HK-2 (cell line): ENCODE results near the gene SMARCAL1.

Experiments used
- DNase-seq: peaks from one replicate; pipeline ENCODE4 v3.0.0-alpha.2; 2018; ENCODE audit not compliant: unreplicated experiment

SMARCAL1 gene

DNA sequence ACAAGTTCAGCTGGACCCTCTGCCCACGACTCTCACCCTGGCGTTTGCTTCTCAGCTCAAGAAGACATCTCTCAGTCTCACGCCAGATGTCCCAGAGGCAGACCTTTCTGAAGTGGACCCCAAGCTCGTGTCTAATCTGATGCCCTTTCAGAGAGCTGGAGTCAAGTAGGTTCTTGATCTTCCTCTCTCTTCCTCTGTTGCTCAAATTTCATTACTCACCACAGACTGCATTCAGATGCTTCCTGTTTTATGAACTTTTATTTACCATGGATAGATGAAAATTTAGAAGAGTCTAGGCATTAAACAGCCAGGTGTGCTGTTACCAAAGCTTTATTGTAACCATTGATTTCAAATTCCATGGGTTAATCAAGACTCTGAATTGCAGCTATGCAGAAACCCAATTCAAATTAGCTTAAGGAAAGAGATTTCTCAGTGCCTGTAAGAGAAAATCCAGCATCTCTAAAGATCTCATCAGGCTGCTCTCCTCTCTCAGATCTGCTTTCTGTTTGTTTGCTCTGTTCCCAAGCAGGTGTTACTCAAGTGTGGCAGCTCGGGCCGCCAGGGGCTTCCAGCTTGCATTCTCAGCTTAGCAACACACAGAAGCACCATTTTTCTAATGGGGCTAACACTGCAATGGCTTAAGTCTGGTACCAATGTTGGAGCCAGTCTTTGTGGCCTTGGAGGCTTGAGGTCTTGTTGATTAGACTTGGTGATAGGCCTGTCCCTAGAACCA, 16.5 kb downstream of the SMARCAL1 start:
- no peak for DNase-seq

DNA sequence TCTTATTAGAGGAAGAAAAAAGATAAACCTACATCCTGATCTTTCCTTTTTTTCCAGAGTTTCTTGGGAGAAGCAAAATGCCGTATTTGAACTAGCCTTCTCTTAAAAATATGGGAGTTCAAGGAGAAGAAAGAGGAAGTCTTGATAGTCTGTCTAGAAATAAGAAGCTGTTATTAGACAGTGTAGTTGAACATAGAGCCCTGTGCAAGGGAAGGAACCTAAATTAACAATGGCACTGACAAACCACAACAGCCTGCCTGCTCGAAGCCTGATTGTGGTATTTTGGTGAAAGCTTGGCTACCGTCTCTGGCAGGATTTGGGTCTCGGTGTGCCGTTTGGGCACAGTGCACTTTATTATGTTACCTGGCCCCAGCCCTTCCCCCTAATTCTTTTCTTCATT, 17.1 kb downstream of the SMARCAL1 start:
- no peak for DNase-seq

DNA sequence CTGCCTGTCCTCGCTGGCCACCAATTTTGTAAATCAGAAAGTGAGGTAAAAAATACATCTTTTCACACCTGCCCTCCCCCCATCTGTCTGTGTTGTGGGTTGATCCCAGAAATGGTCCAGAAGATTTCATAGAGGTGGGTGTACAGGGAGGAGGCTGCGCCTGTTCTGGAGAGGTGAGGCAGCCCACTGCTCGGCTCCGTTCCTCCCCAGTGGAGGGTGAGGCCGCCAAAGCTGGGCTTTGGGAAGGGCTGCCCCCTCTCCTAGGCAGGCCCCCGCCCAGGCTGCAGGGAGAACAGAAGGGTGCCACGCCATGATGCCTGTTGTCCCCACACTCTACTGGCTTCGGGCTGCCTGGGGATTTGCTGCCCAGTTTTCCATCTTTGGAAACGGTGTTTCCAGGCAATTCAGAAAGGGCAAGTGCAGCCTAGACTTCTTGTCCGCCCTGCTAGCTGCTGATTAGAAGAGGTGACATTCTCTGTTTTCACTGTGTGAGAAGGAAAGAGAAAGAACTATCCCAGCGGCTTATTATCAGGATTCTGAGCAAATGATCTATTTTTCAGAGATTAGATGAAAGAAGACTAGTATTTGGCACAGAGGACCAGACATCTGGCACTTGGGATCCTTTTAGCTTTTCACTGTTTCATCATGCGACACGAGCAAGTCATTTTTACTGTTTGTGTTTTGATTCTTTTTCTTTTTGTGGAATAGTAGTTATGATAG, 18.7 kb downstream of the SMARCAL1 start:
- DNase-seq = no peak

DNA sequence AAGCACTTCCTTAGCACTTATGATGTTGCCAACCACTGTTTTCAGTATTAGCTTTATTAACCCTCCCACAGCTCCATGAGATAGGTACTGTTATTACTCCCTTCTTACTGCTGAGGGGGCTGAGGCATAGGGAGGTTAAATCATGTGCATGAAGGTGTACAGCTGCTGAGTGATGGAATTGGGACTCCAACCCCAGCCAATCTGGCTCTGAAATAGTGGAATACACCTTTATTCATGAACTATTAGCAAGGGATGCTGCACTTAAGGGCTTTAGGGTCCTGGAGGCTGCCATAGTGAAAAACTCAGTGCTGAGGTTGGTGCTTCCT, 19.2 kb downstream of the SMARCAL1 start:
- DNase-seq = no peak

DNA sequence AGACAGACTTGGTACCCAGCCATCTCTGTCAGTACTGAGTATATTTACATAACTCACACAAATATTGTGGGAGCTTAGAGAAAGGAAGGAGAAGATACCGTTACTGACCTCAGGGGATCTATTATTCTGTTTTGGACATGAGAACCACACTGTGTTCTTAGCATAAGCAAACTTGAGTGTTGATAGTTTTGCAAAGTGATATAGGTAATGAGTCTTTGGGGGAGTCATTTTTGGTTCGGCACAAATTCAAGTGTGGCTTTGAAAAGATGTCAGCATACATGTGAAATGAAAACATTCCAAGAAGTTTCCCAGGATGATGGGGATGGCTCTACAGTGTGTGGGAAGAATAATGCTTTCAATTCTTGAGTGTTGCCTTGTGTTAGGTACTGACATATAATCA, 24.1 kb downstream of the SMARCAL1 start:
- DNase-seq = no peak

DNA sequence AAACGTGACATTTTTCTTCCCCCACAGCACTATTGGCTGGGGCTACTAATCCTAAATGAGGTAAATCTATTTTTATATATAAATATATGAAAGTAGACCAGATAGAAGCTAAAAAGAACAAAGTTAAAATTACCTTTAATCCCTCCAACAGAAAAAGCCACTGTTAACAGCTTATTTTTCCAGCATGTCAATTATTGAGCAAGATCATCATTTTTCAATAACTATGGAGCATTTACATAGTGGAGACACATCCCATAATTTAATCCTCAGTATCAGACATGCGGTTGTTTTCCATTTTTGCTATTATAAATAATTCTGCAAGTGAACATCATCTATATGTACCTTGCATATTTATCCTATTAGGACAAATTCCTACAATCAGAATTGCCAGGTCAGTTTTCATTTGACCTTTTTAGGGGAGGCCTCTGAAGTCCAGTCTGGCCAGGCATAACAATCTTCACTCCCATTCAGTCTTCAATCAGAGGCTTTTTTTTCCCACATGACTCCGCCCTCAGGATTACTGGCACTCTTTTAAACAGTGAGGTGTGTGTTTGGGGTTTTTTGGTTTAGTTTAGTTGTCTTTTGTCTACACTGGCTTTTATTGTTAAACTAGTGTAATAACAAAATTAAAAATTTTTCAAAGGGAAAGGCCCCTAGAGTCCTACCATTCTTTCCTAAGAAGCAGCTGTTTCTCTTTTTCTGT, 29.2 kb downstream of the SMARCAL1 start:
- no peak for DNase-seq

DNA sequence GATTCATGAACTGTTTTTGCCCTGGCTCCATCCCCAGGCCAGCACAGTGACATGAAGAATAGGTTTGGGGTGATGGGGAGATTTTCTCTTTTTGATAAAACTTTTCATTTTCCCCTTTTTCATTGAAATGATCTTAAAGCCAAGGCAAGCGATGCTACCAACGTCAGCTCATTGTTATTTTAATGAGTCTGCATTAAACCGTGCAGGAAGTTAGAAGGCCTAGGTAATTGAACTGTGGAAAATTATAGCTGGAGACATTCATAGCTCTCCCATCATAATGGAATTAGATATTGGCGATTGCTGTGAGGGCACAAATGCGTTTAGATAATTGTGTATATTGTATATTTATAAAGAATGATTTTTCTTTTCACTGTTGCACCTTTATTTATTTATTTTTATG, 33.2 kb downstream of the SMARCAL1 start:
- DNase-seq = no peak

DNA sequence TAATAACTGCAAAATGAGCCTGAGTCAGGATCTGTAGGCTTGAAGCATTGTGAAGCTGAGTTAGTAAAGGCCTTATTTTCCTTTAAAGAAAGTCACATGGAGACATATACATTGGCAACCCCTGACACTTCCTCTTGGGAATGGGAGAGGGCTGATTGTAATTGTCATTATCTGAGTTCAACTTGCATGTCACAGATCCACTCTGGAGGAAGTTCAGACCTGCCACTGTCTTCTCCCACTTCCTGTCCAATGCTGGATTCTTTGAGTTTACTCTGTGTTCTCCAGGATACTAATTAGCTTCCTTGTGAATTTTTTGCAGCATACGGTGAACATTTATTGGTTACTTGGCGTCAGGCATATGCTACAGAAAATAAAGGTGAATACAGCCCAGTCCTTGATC, 34.1 kb downstream of the SMARCAL1 start:
- DNase-seq = no peak

DNA sequence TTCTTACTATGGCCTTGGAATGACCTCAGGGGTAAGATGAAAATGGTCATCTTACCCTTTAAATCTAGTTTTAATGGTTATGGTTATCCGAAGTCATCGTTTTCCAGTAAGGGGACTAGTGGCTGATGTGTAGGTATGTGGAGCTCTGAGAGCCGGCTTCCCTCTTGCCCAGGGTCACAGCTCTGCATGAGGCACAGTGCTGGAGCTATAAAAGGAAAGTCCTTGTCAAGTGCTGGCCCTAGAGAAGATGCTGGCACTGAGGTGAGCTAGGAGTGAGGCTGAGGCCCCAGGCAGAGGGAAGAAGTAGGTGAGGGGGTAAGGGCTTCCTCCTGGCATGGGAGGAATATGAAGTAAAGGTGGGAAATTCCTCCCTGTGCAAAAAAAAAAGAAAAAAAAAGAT, 35.0 kb downstream of the SMARCAL1 start:
- DNase-seq = no peak

DNA sequence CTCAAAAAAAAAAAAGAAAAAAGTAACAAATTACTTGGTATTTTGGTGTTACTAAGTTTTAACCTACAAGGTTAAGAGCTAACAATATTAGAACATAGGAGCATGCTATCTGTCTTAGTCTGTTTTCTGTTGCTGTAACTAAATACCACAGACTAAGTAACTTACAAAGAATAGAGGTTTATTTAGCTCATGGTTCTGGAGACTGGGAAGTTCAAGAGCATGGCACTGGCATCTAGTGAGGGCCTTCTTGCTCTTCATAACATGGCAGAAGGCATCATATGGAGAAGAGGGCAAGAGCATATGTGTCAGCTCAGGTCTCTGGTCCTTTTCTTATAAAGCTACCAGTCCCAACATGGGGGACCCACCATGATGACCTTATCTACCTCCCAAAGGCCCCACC, 36.5 kb downstream of the SMARCAL1 start:
- no peak for DNase-seq

DNA sequence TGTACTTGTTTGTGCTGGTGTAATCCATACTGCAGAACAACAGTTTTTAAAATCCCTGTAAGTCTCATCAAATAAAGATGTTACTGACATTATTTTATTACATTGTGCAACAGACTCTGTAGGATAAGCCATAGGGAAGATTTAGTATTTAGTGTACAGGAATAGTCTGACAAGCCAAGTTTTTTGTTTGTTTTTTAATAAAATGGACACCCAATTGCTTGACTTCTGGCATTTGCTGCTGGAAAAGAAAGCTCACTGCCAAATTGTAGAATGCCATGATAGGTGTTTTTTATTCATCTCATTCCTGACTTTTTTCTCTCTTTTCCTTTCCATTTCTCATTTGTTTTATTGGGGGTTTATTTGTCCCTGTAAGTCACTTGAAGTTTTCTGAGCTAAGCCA, 38.1 kb downstream of the SMARCAL1 start:
- DNase-seq = no peak

DNA sequence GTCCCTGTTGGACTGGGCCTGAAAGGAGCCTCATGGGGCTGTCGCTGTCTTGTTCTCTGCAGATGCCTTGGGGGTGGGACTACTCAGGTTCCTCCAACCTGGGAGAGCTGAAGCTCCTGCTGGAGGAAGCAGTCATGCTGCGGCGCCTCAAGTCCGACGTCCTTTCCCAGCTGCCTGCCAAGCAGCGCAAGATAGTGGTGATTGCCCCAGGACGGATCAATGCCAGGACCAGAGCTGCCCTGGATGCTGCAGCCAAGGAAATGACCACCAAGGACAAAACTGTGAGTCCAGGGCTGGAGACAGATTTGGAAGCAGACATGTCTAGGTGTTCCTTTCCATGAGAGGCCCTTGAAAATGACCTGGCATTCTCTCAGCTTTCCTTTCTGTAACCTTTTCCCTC, 38.5 kb downstream of the SMARCAL1 start:
- no peak for DNase-seq

DNA sequence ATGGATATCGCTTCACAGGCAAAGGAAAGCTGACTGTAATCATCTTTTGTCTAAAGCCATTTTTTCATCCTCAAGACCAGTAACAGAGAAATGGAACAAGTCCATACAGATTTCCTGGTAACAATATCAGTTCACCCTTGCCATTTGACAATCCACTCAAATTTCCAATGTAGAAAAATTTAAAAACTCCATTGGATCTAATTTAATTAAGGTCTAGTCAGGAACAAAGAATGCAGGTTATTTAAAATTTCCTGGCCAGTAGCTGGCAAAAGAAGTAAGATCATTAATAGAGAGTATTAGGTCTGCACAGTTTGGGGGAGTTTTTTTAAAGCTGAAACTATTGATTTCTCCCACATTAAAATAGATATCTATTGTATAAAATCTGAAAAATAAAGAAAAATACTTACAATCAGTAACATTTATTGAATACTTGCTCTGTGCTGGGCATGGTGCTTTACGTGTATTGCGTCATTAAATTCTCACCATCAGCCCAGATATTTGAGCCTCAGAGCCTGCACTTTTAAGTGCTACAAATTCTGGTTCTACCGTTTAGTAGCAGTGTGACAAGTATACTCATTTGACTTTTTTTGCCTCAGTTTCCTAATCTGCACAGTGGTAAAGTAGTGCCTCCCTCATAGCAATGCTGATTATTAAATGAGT, 41.8 kb downstream of the SMARCAL1 start:
- no peak for DNase-seq

DNA sequence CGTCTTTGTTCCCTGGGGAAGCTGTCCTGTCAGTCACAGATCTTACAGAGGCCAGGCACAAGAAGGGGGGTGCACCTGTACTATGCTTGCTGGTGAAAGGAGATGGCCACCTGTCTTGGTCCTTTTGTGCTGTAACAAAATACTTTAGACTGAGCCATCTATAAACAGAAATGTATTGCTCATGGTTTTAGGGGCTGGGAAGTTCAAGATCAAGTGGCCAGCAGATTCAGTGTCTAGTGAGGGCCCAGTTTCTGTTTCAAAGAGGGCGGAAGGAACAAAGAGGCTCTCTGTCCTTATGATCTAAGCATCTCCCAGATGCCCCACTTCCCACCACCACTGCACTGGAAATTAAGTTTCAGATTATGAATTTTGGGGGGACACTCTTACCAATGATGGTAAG, 50.9 kb downstream of the SMARCAL1 start:
- DNase-seq = no peak

DNA sequence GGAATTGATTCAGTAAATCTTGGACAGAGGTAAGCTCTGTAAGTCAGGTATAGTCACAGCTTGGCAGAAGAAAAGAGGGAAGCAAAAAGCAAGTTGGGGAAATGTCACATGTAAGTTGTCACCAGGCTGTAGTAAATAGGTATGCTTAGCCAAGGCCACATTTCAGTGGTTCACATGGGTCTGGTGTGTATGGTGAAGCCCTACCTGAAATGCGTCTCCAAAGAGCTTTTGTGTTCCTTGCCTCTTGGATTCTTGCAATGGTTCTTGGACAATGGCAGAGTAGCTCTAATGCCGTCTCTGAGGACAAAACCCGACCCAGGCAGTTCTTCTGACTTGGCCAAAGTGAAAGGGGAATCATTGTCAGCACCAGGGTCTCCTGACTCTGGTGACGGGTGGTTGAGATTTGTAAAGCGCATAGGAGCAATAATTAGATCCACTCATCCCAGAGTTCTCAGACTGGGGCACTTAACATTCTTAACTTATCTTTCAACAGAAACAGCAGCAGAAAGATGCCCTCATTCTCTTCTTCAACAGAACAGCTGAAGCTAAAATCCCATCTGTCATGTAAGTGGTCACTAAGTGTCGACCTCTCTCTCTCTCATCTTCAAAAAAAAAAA, 51.9 kb downstream of the SMARCAL1 start:
- DNase-seq = no peak

DNA sequence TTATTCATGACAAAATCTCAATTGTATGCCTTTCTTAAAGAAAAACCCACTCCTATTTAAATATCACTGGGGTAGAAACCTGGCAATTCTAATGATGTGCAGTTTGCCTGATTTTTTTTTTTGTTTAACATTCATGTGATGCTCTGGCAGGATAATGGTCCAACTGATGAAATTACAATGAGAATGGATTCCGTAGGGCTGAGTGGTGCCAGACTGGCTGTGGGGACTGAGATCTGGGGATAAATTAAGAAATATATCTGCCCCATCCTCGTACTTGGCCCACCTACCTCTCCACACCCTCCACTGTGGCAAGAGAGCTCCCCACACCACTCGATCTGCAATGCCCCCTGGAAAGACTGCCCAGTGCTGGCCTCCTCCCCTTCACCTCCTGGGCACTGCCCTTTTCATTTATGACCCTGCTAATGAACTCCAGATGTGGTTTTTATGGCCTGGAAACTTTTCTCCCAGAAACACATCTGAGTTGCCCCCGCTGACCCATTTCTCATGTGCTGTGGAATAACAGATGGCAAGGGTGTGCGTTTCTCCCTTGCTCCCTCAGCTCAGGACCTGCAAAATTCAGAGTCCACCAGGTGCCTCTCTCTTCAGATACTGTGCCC, 53.4 kb downstream of the SMARCAL1 start:
- no peak for DNase-seq

DNA sequence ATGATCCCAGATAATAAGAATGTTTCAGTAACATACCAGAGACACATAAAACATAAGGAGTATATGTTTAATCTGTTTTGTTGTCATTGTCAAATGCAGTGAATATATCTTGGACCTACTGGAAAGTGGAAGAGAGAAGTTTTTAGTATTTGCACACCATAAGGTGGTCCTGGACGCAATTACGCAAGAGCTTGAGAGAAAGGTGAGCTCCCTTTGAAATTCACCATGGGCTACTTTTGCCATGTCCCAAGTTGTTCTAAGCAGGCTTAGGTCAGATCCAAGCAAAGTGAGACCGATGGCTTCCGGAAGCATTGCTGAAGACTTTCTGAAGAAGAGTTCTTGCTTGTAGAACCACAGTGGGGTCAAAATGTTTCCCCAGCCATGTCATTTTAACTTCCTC, 55.6 kb downstream of the SMARCAL1 start:
- DNase-seq = no peak

DNA sequence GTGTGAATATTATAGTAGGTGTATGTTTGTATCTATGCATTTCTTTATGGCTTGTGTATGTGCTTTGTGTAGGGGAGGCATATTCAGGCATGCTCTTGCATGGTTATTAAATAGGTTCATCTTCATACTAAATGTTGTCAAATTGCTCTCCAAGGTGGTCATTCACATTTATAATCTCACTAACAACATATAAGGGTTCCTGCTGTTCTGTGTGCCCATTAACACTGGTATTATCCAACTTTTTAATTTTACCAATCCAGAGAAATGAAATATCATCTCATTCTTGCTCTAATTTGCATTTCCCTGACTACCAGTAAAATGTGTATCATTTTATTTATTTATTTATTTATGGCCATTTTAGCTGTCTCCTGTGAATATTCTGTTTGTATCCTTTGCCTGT, 57.4 kb downstream of the SMARCAL1 start:
- DNase-seq = no peak

DNA sequence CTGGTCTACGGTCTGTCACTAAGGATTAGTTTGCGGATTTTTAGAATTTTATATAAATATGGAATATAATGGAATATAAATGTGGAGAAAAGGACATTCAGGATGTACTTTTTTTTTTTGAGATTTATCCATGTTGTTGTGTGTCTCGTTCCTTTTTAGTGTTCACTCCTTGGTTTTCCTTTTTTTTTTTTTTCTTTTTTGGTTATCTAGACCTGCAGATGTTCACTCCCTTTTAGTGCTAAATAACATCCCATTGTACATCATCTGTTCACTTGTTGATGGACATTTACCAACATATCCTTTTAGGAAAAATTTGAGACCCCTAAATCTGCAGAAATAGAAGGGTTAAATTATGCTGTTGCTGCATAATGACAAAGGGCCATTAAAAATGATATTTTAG, 60.9 kb downstream of the SMARCAL1 start:
- no peak for DNase-seq

DNA sequence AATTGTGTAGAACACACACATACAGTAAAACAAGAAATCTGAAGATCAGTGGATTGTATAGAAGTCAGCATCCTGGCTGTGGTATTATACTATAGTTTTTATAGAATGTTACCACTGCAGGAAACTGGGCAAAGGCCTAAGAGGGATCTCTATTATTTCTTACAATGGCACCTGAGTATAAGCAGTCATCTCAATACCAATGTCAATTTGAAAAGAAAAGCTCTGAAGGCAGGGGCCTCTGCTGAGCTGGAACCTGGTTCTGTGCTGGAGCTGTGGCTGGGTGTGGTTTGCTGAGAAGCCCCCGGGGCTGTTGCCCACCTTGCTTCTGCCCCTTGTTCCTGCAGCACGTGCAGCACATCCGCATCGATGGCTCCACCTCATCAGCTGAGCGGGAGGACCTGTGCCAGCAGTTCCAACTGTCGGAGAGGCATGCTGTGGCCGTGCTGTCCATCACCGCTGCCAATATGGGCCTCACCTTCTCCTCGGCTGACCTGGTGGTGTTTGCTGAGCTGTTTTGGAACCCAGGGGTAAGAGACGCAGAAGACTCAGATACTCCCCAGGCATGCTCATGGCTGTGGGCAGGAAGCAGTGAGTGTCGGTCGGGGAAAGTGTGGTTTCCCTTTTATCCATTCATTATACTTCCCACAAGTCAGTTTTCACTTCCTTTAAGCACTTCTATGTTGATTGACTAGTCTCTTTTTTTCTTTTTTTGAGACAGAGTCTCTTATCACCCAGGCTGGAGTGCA, 62.8 kb downstream of the SMARCAL1 start:
- no peak for DNase-seq

DNA sequence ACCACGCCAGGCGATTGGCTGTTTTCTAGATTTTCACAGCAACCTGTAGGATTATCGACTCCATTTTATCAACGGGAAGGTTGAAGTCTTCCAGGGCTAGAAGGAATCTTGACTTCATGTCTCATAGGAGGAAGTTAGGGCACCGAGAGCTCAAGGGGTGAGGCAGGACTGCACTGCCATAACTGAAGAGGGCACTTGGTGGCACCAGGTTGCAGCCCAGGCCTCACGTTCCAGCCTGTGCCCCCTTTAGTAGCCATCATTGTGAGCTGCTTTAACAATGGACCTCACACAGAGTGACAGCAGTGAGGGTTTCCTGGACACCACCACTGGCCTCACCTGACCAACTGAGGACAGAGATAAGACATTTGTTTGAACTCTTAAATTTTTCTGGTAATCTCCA, 63.5 kb downstream of the SMARCAL1 start:
- DNase-seq = no peak
